SU-DHL-6 (cell line): ENCODE results near the gene RSPH3.

ENCODE experiments used
- EZH2phosphoT487 ChIP-seq: fragments of 200-600 bp; sonication (generic), shearing (Covaris generic); conservative IDR thresholded peaks from 2 replicates; pipeline ENCODE4 v1.6.1; 2018; ENCODE audit warnings: mild to moderate bottlenecking, antibody characterized with exemption, low read length, moderate library complexity, mixed read lengths
- TF ChIP-seq, protein P1 (sequence below): fragments of 200-600 bp; sonication (generic); IDR thresholded peaks from one replicate; pipeline ENCODE4 v1.5.1; 2017; ENCODE audit warnings: antibody characterized with exemption, mild to moderate bottlenecking, low read length, moderate library complexity; ENCODE audit not compliant: insufficient read depth, poor library complexity, severe bottlenecking

DNA sequence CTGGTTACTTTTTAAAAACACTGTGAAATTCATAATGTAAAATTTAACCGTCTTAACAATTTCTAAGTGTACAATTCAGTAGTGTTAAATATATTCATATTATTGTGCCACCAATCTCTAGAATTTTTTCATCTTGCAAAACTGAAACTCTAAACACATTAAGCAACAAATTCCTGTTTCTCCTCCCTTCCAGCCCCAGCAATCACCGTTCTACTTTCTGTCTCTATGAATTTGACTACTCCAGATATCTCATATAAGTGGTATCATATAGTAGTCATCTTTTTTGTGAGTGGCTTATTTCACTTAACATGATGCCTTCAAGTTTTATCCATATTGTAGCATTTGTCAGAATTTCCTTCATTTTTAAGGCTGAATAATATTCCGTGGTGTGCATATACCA, 44.7 kb downstream of the RSPH3 start:
- TF ChIP-seq, protein P1, sequence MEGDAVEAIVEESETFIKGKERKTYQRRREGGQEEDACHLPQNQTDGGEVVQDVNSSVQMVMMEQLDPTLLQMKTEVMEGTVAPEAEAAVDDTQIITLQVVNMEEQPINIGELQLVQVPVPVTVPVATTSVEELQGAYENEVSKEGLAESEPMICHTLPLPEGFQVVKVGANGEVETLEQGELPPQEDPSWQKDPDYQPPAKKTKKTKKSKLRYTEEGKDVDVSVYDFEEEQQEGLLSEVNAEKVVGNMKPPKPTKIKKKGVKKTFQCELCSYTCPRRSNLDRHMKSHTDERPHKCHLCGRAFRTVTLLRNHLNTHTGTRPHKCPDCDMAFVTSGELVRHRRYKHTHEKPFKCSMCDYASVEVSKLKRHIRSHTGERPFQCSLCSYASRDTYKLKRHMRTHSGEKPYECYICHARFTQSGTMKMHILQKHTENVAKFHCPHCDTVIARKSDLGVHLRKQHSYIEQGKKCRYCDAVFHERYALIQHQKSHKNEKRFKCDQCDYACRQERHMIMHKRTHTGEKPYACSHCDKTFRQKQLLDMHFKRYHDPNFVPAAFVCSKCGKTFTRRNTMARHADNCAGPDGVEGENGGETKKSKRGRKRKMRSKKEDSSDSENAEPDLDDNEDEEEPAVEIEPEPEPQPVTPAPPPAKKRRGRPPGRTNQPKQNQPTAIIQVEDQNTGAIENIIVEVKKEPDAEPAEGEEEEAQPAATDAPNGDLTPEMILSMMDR: no peak
- no peak for TF ChIP-seq EZH2phosphoT487
